Activated T-helper 1 cell treated with anti-CD3 and anti-CD28 coated beads, Interleukin-2, amount 50 U/mL, for 16 hours (primary cell): ENCODE data around the gene LRIG1.

Source experiments
- DNase-seq, 2 donors: peaks; one replicate each; pipeline ENCODE4 v3.0.0-alpha.2; 2020; ENCODE audit warnings: low read depth in 1 of 2, low spot score in 1 of 2

The LRIG1 gene

DNA sequence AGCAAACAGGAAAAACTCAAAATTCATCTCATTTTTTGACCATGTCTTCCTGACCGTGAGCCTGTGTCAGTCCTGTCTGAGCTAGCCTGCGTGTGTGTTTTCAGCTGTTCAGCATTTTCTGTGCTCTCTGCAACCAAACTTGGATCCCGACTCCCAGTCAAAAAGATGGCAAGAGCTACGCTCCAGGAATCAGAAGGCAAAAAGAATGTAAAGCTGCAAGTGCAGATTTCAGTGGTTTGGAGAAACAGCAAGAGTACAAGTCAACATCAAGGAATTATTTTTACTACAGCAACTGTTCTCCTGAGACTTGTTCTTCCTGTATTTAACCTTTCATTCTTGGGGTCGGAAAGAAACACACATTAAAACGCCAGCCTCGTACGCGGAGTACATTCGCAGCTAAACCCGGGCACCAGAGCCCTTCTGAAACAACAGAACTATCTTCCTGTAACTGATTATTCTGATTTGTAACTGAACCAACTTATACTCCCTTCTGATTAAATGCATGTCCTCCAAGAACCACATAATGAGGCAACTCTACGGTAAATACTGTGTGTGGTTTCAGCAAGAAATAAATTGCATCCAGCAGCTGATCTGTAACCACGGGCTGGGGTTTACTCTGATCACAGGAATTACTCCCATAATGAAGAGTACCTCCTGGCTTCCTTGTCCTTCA, 107.4 kb downstream of the LRIG1 start:
- no peak for DNase-seq

DNA sequence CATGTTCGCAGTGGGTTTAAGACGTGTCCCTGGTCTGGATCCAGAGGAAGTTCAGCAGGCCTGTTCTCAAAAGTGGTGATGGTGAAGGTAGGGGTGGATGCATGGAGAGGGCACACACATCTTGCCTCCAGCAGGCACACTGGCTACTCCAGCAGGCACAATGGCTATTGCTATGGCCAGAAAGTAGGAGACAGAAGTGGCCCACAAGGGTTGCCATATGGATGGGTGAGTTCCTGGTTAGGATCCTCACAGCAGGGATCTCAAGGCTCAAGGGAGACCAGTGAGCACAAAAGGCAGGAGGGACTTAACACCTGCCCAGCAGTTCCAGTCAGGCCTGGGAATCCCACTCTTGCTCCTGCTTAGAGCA, 107.9 kb downstream of the LRIG1 start:
- DNase-seq: no peak

DNA sequence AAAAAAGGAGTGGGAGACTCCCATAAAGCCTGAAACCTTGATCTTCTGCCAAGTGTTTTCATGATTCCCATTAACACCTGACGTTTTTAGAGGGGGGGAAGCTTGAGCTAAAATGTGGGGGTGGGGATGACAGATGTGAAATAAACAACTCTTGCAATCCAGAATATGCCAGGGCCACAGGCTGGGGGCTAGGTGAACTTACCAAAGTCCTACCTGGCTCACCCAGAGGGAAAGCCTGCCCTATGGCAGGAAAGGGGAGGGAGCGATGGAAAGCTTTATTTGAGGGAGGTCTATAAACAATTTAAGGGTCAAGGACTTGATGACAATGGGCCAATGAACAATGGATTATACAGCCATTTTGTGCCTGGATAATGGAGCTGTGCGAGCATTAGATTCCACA, 108.3 kb downstream of the LRIG1 start:
- no peak for DNase-seq

DNA sequence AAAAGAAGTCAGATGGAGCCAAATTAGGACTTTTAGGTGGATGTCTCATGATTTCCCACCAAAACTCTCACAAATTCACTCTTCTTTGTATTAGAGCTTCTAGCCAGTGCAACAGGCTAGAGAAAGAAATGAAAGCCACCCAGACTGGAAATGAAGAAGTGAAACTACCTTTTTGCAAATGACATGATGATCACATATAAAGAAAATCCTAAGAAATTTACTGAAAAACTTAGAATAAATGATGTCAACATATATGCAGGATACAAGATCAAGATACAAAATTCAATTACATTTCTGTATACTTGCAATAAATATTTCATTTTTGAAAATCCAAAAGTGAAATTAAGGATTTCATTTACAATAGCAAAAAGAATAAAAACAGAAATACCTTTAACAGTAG, 110.8 kb downstream of the LRIG1 start:
- no peak for DNase-seq

DNA sequence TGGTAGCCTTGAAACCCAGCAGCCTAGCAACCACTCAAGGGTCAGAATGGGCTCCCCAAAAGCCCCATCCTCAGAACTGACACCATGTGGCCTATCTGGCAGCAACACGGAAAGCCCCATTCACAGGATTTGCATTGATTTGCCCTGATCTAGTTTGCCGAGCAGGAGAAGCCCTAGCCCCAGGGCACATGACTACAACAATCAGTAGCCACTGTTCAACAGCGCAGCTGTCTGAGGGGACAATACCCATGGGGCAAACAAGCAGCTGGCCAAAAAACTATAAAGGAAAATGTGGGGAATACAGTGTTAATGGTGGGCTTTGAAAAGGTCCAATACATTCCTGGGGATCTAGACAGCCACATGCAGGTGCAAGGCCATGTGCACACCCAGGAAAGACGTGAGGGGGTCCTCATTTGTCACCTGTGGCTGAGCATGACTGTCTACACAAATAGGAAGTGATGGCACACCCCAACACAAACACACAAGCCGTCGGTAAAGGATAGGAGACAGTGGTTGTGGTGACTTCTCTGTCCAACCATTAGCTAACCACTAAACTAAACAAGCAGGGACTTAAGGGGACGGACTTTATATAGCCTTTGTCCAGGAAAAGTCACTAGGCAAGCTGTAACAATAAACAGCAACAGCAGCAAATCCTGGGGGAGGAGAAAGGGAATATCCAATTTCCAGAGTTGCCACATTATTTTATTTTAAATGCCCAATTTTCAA, 113.7 kb downstream of the LRIG1 start:
- DNase-seq: no peak

DNA sequence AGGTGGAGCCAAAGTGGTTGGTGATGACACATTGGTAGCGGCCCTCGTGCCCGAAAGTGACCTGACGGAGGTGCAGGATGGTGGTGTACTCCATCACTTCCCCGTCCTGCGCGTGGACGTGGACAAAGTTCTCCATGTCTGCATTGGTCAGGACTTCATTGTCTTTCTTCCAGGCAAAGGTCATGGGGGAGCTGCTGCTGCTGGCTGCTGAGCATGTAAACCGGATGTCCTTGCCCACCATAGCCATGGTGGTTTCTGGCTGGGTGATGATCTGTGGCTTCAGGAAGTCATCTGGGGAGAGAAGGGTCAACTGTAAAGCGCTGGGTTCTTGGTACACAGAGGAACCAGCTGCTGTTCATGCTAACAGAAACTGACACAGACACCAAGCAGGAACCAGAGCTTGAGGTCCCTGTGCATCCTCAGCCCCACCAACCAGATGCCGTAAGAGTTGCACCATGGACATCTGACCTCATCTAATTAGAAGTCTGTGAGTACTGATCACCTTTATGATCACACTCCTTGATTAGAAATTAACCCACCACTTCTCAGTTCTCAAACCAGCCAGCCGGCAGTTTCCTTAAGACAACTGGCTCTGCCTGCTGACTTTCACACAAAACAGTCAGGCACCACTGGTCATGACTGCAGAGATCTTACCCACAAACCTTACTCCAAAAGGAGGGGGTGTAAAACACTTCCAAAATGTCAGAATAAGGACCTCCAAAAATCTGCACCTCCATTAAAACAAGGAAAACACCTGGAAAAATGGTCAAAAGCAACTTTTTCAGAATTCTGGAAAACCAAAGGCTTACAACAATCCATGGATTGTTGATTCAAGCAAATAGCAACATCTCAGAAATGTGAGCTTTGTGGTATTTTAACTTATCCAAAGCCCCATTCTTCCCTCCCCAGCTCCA, 114.6 kb downstream of the LRIG1 start:
- DNase-seq: no peak

DNA sequence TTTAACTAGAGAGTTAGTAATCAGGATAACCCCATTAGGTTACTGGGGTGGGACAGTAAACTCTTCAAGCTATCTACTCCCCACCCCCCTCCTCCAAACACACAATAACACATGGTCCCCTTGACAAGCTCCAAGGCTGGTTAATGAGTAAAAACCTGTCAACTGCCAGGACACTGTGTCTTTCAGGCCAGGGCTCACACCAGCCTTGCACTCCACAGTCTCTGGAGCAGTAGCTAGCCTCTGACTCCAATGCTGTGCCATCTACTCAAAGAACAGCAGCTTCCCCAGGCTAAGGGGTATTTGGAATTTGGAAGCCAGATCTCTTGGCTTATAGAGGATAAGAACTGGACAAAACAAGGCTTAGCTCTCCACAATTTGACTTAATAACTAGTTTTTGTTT, 115.8 kb downstream of the LRIG1 start:
- no peak for DNase-seq

DNA sequence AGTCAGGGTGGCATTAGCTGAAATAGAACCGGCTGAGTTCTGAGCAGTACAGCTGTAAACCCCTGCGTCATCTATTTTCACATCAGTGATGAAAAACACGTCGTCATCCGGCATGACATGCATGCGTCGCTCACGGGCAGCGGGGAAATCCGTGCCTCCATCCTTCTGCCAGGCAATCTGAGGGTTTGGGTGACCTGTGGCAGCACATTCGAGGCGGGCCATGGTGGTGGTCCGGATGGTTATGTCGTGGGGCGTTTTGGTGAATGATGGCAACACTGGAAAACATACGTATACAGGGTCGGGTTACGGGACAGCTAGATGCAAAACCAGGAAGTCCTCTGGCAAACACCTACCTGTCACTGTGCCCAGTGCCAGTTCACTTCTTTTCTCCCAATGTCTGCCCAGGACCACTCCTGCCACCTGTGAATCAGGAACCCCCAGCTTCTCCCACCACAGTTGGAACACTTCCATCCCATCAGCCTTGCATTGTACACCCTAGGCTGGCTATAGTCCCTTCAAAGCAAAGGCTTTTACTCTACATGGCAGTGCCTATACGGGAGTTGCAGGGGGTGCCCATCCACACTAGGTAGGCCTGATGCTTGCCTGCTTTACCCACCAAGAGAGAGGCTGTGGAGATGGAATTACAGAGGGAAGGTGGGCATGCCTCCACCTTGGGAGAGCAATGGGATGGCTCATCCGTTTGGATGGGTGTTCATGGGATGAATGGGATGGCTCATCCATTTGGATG, 116.7 kb downstream of the LRIG1 start:
- DNase-seq: no peak

DNA sequence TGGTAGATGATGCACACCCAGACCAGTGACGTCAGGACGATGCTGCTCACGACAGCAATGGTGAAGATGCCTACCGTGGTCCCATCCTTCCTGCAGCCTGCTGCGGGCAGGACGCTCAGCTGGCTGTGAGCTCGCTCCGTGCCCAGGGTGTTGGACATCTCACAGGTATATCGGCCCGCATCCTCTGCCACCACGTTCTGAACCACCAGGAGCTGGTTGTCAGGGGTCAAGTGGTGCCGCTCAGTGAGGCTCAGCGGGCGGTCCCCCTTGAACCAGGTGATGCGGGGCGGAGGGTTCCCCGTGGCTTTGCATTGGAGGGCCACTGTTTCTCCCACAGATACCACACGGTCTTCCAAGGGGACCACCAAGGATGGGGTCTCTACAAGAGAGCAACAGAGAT, 117.8 kb downstream of the LRIG1 start:
- DNase-seq: no peak

DNA sequence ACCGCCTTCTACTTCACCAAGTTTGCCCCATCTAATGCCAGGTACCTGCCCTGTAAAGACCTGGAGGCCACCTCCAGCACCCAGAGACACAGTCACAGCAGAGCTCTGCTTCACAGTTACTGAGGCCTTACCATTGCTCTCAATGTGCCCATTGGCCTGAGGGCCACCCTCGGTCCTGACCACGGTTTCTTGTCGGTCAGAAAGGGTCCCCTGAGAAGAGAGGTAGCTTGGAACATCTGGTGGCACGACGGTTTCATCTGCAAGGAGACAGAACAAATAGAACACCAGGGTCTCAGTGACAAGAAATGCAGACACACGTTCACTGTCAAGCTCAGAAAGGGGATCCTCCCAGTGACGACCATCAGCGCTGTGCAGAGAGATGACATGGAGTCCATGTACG, 118.7 kb downstream of the LRIG1 start:
- no peak for DNase-seq

DNA sequence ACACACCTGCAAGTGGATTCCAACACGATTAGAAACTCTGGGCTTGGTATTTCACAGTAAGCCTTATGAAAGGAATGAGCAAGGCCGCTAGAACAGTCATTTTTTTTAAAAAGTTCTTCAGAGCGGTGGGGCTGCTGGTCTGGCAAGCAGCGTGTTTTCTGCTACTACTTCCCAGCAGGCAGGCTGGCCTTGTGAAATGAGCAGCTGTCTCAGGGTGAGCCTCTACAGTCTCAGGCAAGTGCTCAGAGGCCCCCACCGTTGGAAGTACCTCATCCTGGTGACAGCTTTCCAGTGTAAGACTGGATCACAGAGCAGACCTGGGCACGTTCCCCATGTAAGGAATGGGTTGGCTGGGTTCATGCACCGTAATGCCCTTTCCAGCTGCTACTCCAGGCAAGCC, 119.2 kb downstream of the LRIG1 start:
- DNase-seq: no peak

DNA sequence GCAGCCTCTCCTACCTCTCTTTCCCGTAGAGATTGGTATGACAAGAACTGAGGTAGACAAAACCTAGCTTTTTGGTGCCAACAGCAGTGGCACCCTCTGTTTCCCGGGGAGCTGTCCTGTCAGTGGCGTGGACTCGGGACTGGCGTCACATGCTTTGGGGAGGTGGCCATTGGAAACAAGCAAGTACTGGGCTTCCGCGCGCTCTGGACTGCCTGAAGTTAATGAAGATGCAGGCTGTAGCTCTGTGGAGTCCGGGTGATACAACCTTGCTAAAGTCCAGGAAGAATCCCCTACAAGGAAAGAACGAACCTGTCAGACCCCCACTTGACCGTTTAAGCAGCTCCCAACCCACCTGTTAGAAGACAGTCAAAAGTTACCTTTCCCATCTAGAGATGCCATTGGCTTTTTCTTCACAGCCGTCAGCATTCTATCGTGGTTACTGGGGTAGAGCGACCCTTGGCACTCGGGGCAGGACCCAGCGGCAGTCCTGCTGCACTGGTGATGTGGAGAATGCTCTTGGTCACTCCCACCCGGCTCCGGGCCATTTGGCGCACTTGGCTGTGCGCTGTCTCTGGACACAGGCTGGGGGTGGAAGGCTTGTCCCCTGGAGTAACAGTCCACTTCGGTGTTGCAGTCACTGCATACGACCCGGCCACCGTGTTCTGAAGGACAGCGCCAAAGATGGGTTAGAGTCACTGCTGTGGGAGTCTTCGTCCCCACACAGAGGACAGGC, 120.5 kb downstream of the LRIG1 start:
- no peak for DNase-seq

DNA sequence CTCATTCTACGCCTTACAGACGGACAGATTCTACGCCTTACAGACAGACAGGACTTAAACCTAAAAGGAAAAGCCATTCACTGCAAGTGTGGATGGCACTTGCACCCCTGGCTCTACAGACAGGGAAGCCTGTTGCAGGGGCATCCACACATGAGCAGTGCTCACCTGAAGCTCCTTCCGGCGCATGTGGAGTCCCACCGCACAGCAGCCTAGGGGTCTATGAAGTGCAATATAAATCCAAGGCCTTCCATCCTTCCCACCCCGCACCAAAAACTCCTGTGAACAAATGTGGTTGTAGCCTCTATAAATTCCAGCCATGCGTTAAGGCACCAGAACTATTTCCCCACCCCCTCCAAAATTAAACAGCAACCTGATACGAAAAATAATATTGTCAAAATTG, 121.3 kb downstream of the LRIG1 start:
- no peak for DNase-seq

DNA sequence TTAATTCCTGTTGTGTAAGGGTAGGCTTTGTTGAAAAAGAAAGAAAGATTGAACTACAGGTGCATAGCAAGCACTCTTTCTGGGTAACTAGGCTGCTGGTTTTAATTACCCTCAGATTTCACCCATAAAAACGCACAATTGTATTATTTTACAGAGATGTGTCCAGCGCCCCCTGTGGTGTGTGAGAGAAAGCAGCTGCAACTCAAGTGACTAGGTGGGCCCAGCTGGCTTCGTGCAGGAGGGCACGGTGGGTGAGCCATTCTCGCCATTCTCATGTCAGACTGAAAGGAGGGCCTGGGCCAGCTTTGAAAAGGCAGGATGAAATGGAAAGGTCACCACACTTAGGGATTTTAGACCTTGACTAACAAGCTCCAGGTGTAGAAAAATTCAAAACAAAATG, 122.6 kb downstream of the LRIG1 start:
- DNase-seq: peak; percentile 19 to 26

DNA sequence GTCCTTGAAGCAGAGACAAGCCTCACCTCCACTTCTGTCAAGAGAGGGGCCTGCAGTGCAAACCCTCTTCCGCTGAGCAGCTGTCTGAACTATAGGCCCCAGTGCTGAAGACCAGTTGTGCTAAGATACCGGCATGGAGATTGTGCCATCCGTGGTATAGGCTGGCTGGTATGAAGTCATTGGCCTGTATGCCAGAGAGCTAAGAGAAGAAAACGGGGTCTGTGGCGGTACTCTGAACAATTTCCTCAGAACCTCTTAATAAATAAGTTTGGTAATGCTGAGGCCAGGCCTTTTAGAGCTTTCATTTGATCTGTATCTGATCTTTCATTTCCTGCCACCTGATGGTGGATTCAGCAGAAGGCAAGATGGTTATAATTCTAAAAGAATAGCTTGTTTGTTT, 123.0 kb downstream of the LRIG1 start:
- DNase-seq: no peak

DNA sequence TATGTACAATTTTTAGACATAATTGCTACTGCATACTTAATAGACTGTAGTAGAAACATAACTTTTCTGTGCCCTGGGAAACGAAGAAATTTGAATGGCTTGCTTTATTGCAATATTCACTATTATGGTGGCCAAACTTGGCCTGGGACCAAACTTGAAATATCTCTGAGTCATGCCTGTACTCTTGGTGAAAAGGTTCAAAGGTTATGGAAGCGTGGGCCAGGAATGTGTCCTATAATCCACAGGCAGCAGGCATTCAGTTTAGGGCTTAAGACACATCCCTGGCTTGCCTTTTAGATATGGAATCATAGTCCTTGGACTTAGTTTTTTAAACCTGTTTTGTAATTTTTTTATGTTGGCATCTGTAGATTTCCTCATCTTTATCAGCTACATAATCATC, 124.3 kb downstream of the LRIG1 start:
- DNase-seq: no peak

DNA sequence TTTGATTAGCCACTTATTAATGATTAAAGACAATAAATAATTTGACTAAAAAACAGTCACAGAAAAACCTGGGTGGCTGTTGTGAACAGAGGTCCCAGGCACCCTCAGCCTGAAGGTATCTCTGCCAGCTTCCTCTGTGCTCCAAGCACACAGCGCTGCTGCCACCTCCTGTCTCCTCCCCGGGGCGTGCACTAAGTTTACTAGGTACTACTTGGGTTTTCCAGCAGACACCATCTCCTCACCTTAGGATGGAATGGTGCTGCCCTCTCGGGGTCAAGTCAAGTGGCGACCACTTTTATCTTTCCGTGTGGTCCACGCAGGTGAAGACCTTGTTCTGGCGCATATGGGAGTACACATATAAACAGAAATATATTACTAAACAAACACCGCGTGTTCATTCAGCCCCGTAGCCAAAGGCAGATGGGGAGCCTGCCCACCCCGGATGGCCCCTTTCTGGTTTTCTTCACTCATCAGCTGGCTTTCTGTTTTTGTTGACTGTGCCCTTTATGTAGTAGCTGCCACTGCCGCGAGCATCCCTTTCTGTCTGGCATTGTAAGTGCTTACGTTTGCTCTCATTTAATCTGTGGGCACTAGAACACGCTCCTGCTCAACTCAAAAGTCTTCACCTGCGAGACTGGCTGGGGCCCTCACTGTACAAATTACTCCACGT, 128.0 kb downstream of the LRIG1 start:
- peak in 1 of 2 donors; percentile 20 for DNase-seq

DNA sequence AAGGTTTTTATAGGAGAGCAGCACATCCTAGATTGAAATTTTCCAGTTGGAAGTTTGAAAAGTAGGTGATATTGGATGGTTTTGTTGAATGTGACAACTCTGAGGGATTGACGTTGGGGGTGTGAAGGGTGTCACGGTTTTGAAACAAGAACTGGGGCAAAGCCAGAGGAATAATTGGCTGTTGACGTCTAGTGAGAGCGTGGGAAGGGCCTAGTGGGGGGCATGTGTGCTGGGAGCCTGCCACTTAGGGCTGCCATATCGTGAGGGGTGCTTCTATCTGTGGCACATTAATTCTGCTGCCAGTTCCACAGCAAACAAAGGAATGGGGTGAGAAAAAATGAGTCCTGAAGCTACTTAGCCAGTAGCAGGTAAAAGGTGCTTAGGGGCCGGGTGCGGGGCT, 129.4 kb downstream of the LRIG1 start:
- DNase-seq: no peak

DNA sequence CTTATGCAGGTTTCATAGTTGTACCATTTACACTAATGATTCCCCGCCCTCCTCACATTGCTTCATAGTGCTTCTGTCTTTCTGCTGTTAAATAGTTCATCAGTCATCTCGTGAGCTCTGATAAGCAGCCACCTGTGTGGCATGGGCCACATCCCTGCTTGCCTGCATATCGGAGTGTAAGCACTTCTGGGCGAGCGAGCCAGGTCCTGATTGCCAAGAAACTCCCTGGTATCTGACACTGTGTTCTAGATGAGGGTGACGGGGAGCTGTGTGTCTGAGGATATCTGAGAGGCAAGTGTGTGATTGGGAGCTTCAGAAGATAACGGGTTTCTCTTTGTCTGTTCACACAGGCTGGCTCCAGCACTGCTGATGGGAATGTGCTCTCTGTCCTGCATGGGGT, 130.6 kb downstream of the LRIG1 start:
- no peak for DNase-seq

DNA sequence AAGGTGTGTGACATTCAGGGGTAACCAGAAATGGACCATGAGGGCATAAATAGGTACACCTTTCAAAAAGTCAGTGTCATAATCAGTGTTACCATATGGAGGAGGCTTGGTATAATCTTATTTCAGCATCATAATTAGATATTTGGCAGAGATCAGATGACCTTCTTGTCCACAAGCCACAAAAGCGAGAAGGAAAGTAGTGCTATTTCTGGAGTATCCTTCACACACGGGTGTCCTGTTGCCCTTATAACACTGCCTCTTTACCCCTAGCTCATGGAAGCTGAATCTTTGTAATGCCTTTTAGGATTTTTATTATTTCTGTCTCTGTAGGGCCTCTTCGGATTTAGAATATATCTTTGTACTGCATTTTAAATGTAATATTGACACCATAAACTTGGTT, 132.8 kb downstream of the LRIG1 start:
- DNase-seq: no peak
